Liver (tissue), 9 donors: Measurements from ENCODE around the gene USP15. TPM values are rescaled to one million over a fixed set of nuclear protein-coding genes. Genes with fewer than 3 reads are reported as not detected.

Source experiments
- DNase-seq: peaks from one replicate; pipeline ENCODE4 v3.0.0-alpha.2; 2017; ENCODE audit warnings: low spot score
- H3K27ac ChIP-seq, 2 donors: one replicate each; pipeline ENCODE4 v1.7.0; 2013; ENCODE audit warnings: inconsistent platforms in 2 of 2, low read length in 2 of 2, control low read depth in 1 of 2, low read depth in 1 of 2, mild to moderate bottlenecking in 1 of 2
- H3K27me3 ChIP-seq, 4 donors: one replicate each; pipeline versions ENCODE4 v1.6.1 to v1.7.0; 2013; ENCODE audit warnings: low read length in 3 of 4, inconsistent platforms in 1 of 4, mild to moderate bottlenecking in 1 of 4, moderate library complexity in 1 of 4; ENCODE audit not compliant: control insufficient read depth in 4 of 4, insufficient read depth in 4 of 4
- H3K36me3 ChIP-seq, 4 donors: one replicate each; pipeline versions ENCODE4 v1.6.1 to v1.7.0; 2013; ENCODE audit warnings: low read length in 3 of 4, mild to moderate bottlenecking in 3 of 4, low read depth in 1 of 4, moderate library complexity in 1 of 4; ENCODE audit not compliant: control insufficient read depth in 4 of 4, insufficient read depth in 3 of 4
- H3K4me1 ChIP-seq, 4 donors: one replicate each; pipeline versions ENCODE4 v1.6.1 to v1.7.0; 2013; ENCODE audit warnings: low read length in 3 of 4, mild to moderate bottlenecking in 3 of 4, moderate library complexity in 1 of 4; ENCODE audit not compliant: control insufficient read depth in 4 of 4, insufficient read depth in 4 of 4
- H3K4me3 ChIP-seq, 3 donors: one replicate each; pipeline versions ENCODE4 v1.6.1 to v1.7.0; 2013; ENCODE audit warnings: low read length in 3 of 3, control low read depth in 1 of 3, low read depth in 1 of 3, mild to moderate bottlenecking in 1 of 3
- H3K9ac ChIP-seq, 2 donors: one replicate each; pipeline ENCODE4 v1.7.0; 2013; ENCODE audit warnings: low read length in 2 of 2, mild to moderate bottlenecking in 2 of 2, moderate library complexity in 2 of 2, control low read depth in 1 of 2, low read depth in 1 of 2
- H3K9me3 ChIP-seq, 4 donors: one replicate each; pipeline versions ENCODE4 v1.6.1 to v1.7.0; 2013; ENCODE audit warnings: low read length in 3 of 4; ENCODE audit not compliant: control insufficient read depth in 4 of 4
- EGR1 ChIP-seq, 2 donors: IDR thresholded peaks; 2 replicates each; pipeline ENCODE4 v1.6.1; 2016 to 2018; ENCODE audit warnings: antibody characterized with exemption in 2 of 2, low read depth in 2 of 2
- FOXA1 ChIP-seq: IDR thresholded peaks from 2 replicates; pipeline ENCODE4 v1.6.1; 2016; ENCODE audit warnings: antibody characterized with exemption
- FOXA2 ChIP-seq: IDR thresholded peaks from 2 replicates; pipeline ENCODE4 v1.6.1; 2016; ENCODE audit warnings: antibody characterized with exemption
- GABPA ChIP-seq, 2 donors: IDR thresholded peaks in 1 of 2; conservative IDR thresholded peaks in 1 of 2; 2 replicates each; pipeline ENCODE4 v1.6.1; 2016; ENCODE audit warnings: antibody characterized with exemption in 2 of 2, mild to moderate bottlenecking in 1 of 2, moderate library complexity in 1 of 2
- HNF4A ChIP-seq, 2 donors: conservative IDR thresholded peaks; 2 replicates each; pipeline ENCODE4 v1.6.1; 2016; ENCODE audit warnings: antibody characterized with exemption in 2 of 2, mild to moderate bottlenecking in 2 of 2
- HNF4G ChIP-seq: IDR thresholded peaks from 2 replicates; pipeline ENCODE4 v1.6.1; 2016; ENCODE audit warnings: antibody characterized with exemption
- JUND ChIP-seq, 2 donors: IDR thresholded peaks; 2 replicates each; pipeline ENCODE4 v1.6.1; 2016; ENCODE audit warnings: antibody characterized with exemption in 2 of 2
- MAX ChIP-seq: IDR thresholded peaks from 2 replicates; pipeline ENCODE4 v1.6.1; 2016; ENCODE audit warnings: antibody characterized with exemption
- NR2F2 ChIP-seq: IDR thresholded peaks from 2 replicates; pipeline ENCODE4 v1.6.1; 2016; ENCODE audit warnings: antibody characterized with exemption
- RAD21 ChIP-seq, 2 donors: IDR thresholded peaks; 2 replicates each; pipeline ENCODE4 v1.6.1; 2016; ENCODE audit warnings: antibody characterized with exemption in 2 of 2, mild to moderate bottlenecking in 2 of 2
- REST ChIP-seq: IDR thresholded peaks from 2 replicates; pipeline ENCODE4 v1.6.1; 2016; ENCODE audit warnings: antibody characterized with exemption, mild to moderate bottlenecking
- RXRA ChIP-seq, 2 donors: IDR thresholded peaks; 2 replicates each; pipeline ENCODE4 v1.6.1; 2017 to 2018; ENCODE audit warnings: antibody characterized with exemption in 2 of 2, mild to moderate bottlenecking in 1 of 2
- SP1 ChIP-seq: IDR thresholded peaks from 2 replicates; pipeline ENCODE4 v1.6.1; 2018; ENCODE audit warnings: antibody characterized with exemption, mild to moderate bottlenecking
- TAF1 ChIP-seq: conservative IDR thresholded peaks from 2 replicates; pipeline ENCODE4 v1.6.1; 2016; ENCODE audit warnings: antibody characterized with exemption, mild to moderate bottlenecking
- YY1 ChIP-seq: IDR thresholded peaks from 2 replicates; pipeline ENCODE4 v1.6.1; 2016; ENCODE audit warnings: antibody characterized with exemption, mild to moderate bottlenecking
- ZBTB33 ChIP-seq: IDR thresholded peaks from 2 replicates; pipeline ENCODE4 v1.6.1; 2016; ENCODE audit warnings: antibody characterized with exemption
- WGBS: extraction: QIAGEN DNeasy Blood & Tissue Kit; methylation state at CpG from one replicate; pipeline ENCODE4 v1.1.7; 2013; 5-methylcytosine and 5-hydroxymethylcytosine counted together
- polyA plus RNA-seq, 2 donors: library from polyadenylated mRNA; stranded (reverse) in 1 of 2; unstranded in 1 of 2; fragments of 200-250 nt in 1 of 2; fragments of >200 nt in 1 of 2; fragmentation: Nextera tagmentation in 1 of 2; extraction: Ambion mirVana in 1 of 2; gene quantifications; one replicate each; pipeline versions ENCODE4 v1.2.1 to v1.2.3, GENCODE V29; 2013 to 2015
- total RNA-seq, 2 donors: library from RNA; depleted of rRNA; stranded (reverse); fragments of >200 nt; gene quantifications; one replicate each; pipeline ENCODE4 v1.2.3, GENCODE V29; 2014
- TF ChIP-seq, protein P1 (sequence below): IDR thresholded peaks from 2 replicates; pipeline ENCODE4 v1.6.1; 2016; ENCODE audit warnings: antibody characterized with exemption
- TF ChIP-seq, protein P2 (sequence below): fragments of 150-350 bp; IDR thresholded peaks from 2 replicates; pipeline ENCODE4 v1.5.1; 2017; ENCODE audit warnings: improper control_type of control experiment, low read depth, low read length; ENCODE audit not compliant: missing input control
- donor health status: healthy.
- donor health status: healthy.
- donor health status: healthy.
- donor health status: healthy.
- donor health status: healthy.

The USP15 gene
- total and polyA plus RNA-seq, 4 donors: 16.6 to 188 (median 56.5) TPM

- WGBS: 70% methylated on average over 8 of the region's 8 CpGs
- DNase-seq: no peak
- H3K27ac ChIP-seq: no peak overlapping the region
- TF ChIP-seq GABPA (IDR thresholded peaks at IDR 0.05 in 1 of 2, conservative IDR thresholded peaks at IDR 0.05 in 1 of 2): no peak
- TF ChIP-seq NR2F2: no peak
- no peak for TF ChIP-seq RXRA (IDR thresholded peaks at IDR 0.05)
- no peak for TF ChIP-seq TAF1
- TF ChIP-seq, protein P1, sequence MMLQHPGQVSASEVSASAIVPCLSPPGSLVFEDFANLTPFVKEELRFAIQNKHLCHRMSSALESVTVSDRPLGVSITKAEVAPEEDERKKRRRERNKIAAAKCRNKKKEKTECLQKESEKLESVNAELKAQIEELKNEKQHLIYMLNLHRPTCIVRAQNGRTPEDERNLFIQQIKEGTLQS: no peak
- no peak for TF ChIP-seq ZBTB33
- TF ChIP-seq FOXA2: no peak
- TF ChIP-seq SP1: no peak
- H3K27me3 ChIP-seq: no peaks in the 10 kb centered on the region
- H3K4me3 ChIP-seq: no peak overlapping the region
- H3K9ac ChIP-seq: no peak overlapping the region
- no peaks in the 10 kb centered on the region for H3K9me3 ChIP-seq
- H3K4me1 ChIP-seq: peaks cover 0 to 12% (median 4%) of the 10 kb centered on the region in 4 donors
- H3K36me3 ChIP-seq: no peaks in the 10 kb centered on the region
These were observed 3.7 kb upstream of the USP15 start for GRCh38 chr12:62256408-62257096.

GRCh38 chr12:62258231-62258630 lies 2.0 kb upstream of the USP15 start:
- Histone ChIP-seq H3K4me3 (no peak overlapping the region), H3K4me1 (peaks cover 3 to 24% (median 17%) of the 10 kb centered on the region in 4 donors), H3K27ac (no peak overlapping the region), H3K9me3 (no peaks in the 10 kb centered on the region), H3K27me3 (no peaks in the 10 kb centered on the region), H3K36me3 (no peaks in the 10 kb centered on the region), H3K9ac (no peak overlapping the region)
- TF ChIP-seq RXRA (IDR thresholded peaks at IDR 0.05): no peak
- TF ChIP-seq NR2F2: no peak
- TF ChIP-seq ZBTB33: no peak
- TF ChIP-seq HNF4A (conservative IDR thresholded peaks at IDR 0.05): no peak
- TF ChIP-seq TAF1: no peak
- TF ChIP-seq RAD21 (IDR thresholded peaks at IDR 0.05): no peak
- no peak for TF ChIP-seq YY1
- no peak for TF ChIP-seq JUND (IDR thresholded peaks at IDR 0.05)
- TF ChIP-seq FOXA2: no peak
- TF ChIP-seq, protein P1: no peak
- no peak for TF ChIP-seq MAX
- TF ChIP-seq GABPA (IDR thresholded peaks at IDR 0.05 in 1 of 2, conservative IDR thresholded peaks at IDR 0.05 in 1 of 2): no peak
- TF ChIP-seq FOXA1: no peak
- TF ChIP-seq HNF4G: no peak
- TF ChIP-seq, protein P2, sequence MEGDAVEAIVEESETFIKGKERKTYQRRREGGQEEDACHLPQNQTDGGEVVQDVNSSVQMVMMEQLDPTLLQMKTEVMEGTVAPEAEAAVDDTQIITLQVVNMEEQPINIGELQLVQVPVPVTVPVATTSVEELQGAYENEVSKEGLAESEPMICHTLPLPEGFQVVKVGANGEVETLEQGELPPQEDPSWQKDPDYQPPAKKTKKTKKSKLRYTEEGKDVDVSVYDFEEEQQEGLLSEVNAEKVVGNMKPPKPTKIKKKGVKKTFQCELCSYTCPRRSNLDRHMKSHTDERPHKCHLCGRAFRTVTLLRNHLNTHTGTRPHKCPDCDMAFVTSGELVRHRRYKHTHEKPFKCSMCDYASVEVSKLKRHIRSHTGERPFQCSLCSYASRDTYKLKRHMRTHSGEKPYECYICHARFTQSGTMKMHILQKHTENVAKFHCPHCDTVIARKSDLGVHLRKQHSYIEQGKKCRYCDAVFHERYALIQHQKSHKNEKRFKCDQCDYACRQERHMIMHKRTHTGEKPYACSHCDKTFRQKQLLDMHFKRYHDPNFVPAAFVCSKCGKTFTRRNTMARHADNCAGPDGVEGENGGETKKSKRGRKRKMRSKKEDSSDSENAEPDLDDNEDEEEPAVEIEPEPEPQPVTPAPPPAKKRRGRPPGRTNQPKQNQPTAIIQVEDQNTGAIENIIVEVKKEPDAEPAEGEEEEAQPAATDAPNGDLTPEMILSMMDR: no peak
- TF ChIP-seq SP1: no peak
- no peak for TF ChIP-seq EGR1 (IDR thresholded peaks at IDR 0.05; ENCODE audit: low read depth in 2 of 2)
- TF ChIP-seq REST: no peak
- 92% methylated on average over 3 of the region's 3 CpGs for WGBS
- DNase-seq: no peak
